GM23338 (cell line): ENCODE measurements around the gene ZFP92. TPM values are rescaled to one million over a fixed set of nuclear protein-coding genes. Genes with fewer than 3 reads are reported as not detected.

Source experiments
- ATAC-seq: fragments of 200-7000 bp; cut with Tn5 transposase; 3 replicates; pipeline ENCODE4 v1.9.1; 2020
- DNase-seq: peaks from one replicate; pipeline ENCODE4 v3.0.0-alpha.2; 2015; ENCODE audit warnings: low spot score
- H2AFZ ChIP-seq: fragments of 200-600 bp; sonication (generic); 2 replicates; pipeline ENCODE4 v1.8.0; 2016; ENCODE audit warnings: antibody characterized with exemption, mild to moderate bottlenecking, moderate library complexity
- H3F3A ChIP-seq: fragments of 200-600 bp; sonication (generic); replicated peaks from 2 replicates; pipeline ENCODE4 v1.8.0; 2017; ENCODE audit warnings: antibody characterized with exemption, mixed run types, low read depth
- H3K27ac ChIP-seq: fragments of 200-600 bp; sonication (generic); 2 replicates; pipeline ENCODE4 v1.6.1; 2016; ENCODE audit warnings: low read depth
- H3K27me3 ChIP-seq: fragments of 200-600 bp; sonication (generic); 2 replicates; pipeline ENCODE4 v1.8.0; 2016; ENCODE audit warnings: mild to moderate bottlenecking, mixed run types, moderate library complexity; ENCODE audit not compliant: insufficient read depth
- H3K36me3 ChIP-seq: fragments of 200-600 bp; sonication (generic); 2 replicates; pipeline ENCODE4 v1.8.0; 2016; ENCODE audit warnings: mild to moderate bottlenecking; ENCODE audit not compliant: insufficient read depth
- H3K4me1 ChIP-seq: fragments of 200-600 bp; sonication (generic); 2 replicates; pipeline ENCODE4 v1.8.0; 2016; ENCODE audit warnings: mild to moderate bottlenecking, moderate library complexity; ENCODE audit not compliant: insufficient read depth
- H3K4me2 ChIP-seq: fragments of 200-600 bp; sonication (generic); 2 replicates; pipeline ENCODE4 v1.7.1; 2017; ENCODE audit warnings: mixed run types
- H3K4me3 ChIP-seq: fragments of 200-600 bp; sonication (generic); 2 replicates; pipeline ENCODE4 v1.6.1; 2016; ENCODE audit warnings: mixed run types
- H3K79me2 ChIP-seq: fragments of 200-600 bp; sonication (generic); replicated peaks from 2 replicates; pipeline ENCODE4 v1.8.0; 2017; ENCODE audit warnings: mild to moderate bottlenecking; ENCODE audit not compliant: insufficient read depth
- H3K9me2 ChIP-seq: fragments of 200-600 bp; sonication (generic); 2 replicates; pipeline ENCODE4 v1.8.0; 2017; ENCODE audit not compliant: insufficient read depth
- H4K20me1 ChIP-seq: fragments of 200-600 bp; sonication (generic); replicated peaks from 2 replicates; pipeline ENCODE4 v1.8.0; 2017; ENCODE audit warnings: mild to moderate bottlenecking; ENCODE audit not compliant: insufficient read depth
- H3K27ac Mint-ChIP-seq: 2 replicates; pipeline ENCODE4 v1.8.0; 2020; ENCODE audit warnings: inconsistent platforms, mild to moderate bottlenecking, moderate library complexity, mixed read lengths
- H3K27me3 Mint-ChIP-seq: 3 replicates; pipeline ENCODE4 v1.8.0; 2022; ENCODE audit warnings: low read depth, mild to moderate bottlenecking, moderate library complexity, mixed read lengths, inconsistent platforms; ENCODE audit not compliant: insufficient read depth, poor library complexity
- H3K36me3 Mint-ChIP-seq: 3 replicates; pipeline ENCODE4 v1.8.0; 2021; ENCODE audit warnings: low read depth, mild to moderate bottlenecking, inconsistent platforms, moderate library complexity, mixed read lengths
- H3K4me1 Mint-ChIP-seq: 3 replicates; pipeline ENCODE4 v1.8.0; 2020; ENCODE audit warnings: mild to moderate bottlenecking, inconsistent platforms, mixed read lengths
- H3K4me3 Mint-ChIP-seq: 3 replicates; pipeline ENCODE4 v1.8.0; 2021; ENCODE audit warnings: moderate library complexity, mild to moderate bottlenecking, inconsistent platforms, mixed read lengths
- H3K9me3 Mint-ChIP-seq: 3 replicates; pipeline ENCODE4 v1.8.0; 2020; ENCODE audit warnings: moderate library complexity, mild to moderate bottlenecking, inconsistent platforms, mixed read lengths
- CTCF ChIP-seq, 2 experiments: fragments of 200-600 bp in 1 of 2; sonication (generic) in 1 of 2; conservative IDR thresholded peaks; 2 replicates each; pipeline versions ENCODE4 v1.5.1 to v1.6.1; 2016 to 2017; ENCODE audit warnings: antibody characterized with exemption in 2 of 2, low read depth in 2 of 2, mild to moderate bottlenecking in 2 of 2, moderate library complexity in 1 of 2
- ETS1 ChIP-seq: IDR thresholded peaks from 2 replicates; pipeline ENCODE4 v1.6.1; 2016; ENCODE audit warnings: antibody characterized with exemption
- JUNB ChIP-seq: IDR thresholded peaks from one replicate; pipeline ENCODE4 v1.6.1; 2016; ENCODE audit warnings: antibody characterized with exemption; ENCODE audit not compliant: unreplicated experiment
- NANOG ChIP-seq: IDR thresholded peaks from 2 replicates; pipeline ENCODE4 v1.6.1; 2016; ENCODE audit warnings: antibody characterized with exemption, borderline replicate concordance
- POLR2AphosphoS5 ChIP-seq: IDR thresholded peaks from 2 replicates; pipeline ENCODE4 v1.6.1; 2016; ENCODE audit warnings: antibody characterized with exemption, low read depth
- REST ChIP-seq: IDR thresholded peaks from one replicate; pipeline ENCODE4 v1.6.1; 2018; ENCODE audit warnings: antibody characterized with exemption; ENCODE audit not compliant: unreplicated experiment
- STAT1 ChIP-seq: IDR thresholded peaks from one replicate; pipeline ENCODE4 v1.6.1; 2016; ENCODE audit warnings: antibody characterized with exemption; ENCODE audit not compliant: unreplicated experiment
- ZNF331 ChIP-seq: fragments of 250-450 bp; sonication (Bioruptor Pico); IDR thresholded peaks from 2 replicates; pipeline ENCODE4 v1.5.0; 2020; ENCODE audit warnings: low read depth, mild to moderate bottlenecking, moderate library complexity
- ZNF462 ChIP-seq: fragments of 250-450 bp; sonication (Bioruptor Pico); IDR thresholded peaks from 2 replicates; pipeline ENCODE4 v1.5.0; 2020; ENCODE audit warnings: mild to moderate bottlenecking, moderate library complexity
- polyA plus RNA-seq: library from polyadenylated mRNA; unstranded; fragments of >200 nt; fragmentation: Nextera tagmentation; extraction: Ambion mirVana; gene quantifications from 2 replicates; pipeline ENCODE4 v1.2.1, GENCODE V29; 2016
- total RNA-seq: library from RNA; depleted of rRNA; stranded (reverse); fragments of >200 nt; shearing (Covaris generic); gene quantifications from 2 replicates; pipeline ENCODE4 v1.2.3, GENCODE V29; 2014

Gene ZFP92
- total and polyA plus RNA-seq, 2 experiments from 2014 or later, result 0.05 to 0.52 TPM

GRCh38 chrX:153439977-153440376 is 28.7 kb downstream of the ZFP92 start:
- H3K36me3 ChIP-seq, result no peaks in the 10 kb centered on the region
- Mint-ChIP-seq H3K27me3 (peaks cover 3% of the 10 kb centered on the region), H3K4me3 (no peak overlapping the region), H3K9me3 (no peaks in the 10 kb centered on the region), H3K36me3 (no peaks in the 10 kb centered on the region), H3K27ac (no peak overlapping the region), H3K4me1 (no peaks in the 10 kb centered on the region)
- no peak overlapping the region for H3K4me3 ChIP-seq
- H3K4me2 ChIP-seq, result no peak overlapping the region
- no peaks in the 10 kb centered on the region for H3K79me2 ChIP-seq
- no peak for ATAC-seq
- no peak for DNase-seq
- no peak overlapping the region for H3K27ac ChIP-seq
- H3F3A ChIP-seq, result no peaks in the 10 kb centered on the region
- no peaks in the 10 kb centered on the region for H3K4me1 ChIP-seq
- no peak for TF ChIP-seq NANOG
- no peaks in the 10 kb centered on the region for H4K20me1 ChIP-seq
- H3K27me3 ChIP-seq, result no peaks in the 10 kb centered on the region
- H2AFZ ChIP-seq, result no peak overlapping the region
- H3K9me2 ChIP-seq, result no peaks in the 10 kb centered on the region

- Mint-ChIP-seq H3K4me3 (no peak overlapping the region), H3K27me3 (peaks cover 3% of the 10 kb centered on the region), H3K36me3 (no peaks in the 10 kb centered on the region), H3K27ac (no peak overlapping the region), H3K4me1 (no peaks in the 10 kb centered on the region), H3K9me3 (no peaks in the 10 kb centered on the region)
- no peaks in the 10 kb centered on the region for H3K27me3 ChIP-seq
- H3K79me2 ChIP-seq, result no peaks in the 10 kb centered on the region
- no peaks in the 10 kb centered on the region for H3K9me2 ChIP-seq
- DNase-seq (no peak), ATAC-seq (no peak)
- H3F3A ChIP-seq, result no peaks in the 10 kb centered on the region
- no peak overlapping the region for H3K4me3 ChIP-seq
- H3K27ac ChIP-seq, result no peak overlapping the region
- H3K4me2 ChIP-seq, result no peak overlapping the region
- H3K4me1 ChIP-seq, result no peaks in the 10 kb centered on the region
- H2AFZ ChIP-seq, result no peak overlapping the region
- H4K20me1 ChIP-seq, result no peaks in the 10 kb centered on the region
- no peaks in the 10 kb centered on the region for H3K36me3 ChIP-seq
- TF ChIP-seq ZNF462 (CRISPR knock-in tag) (no peak), JUNB (no peak), CTCF (conservative IDR thresholded peaks at IDR 0.05; ENCODE audit: low read depth in 2 of 2) (no peak), POLR2AphosphoS5 (no peak), ETS1 (no peak), REST (no peak), STAT1 (no peak), ZNF331 (CRISPR knock-in tag) (no peak), NANOG (no peak)
These were observed 29.4 kb downstream of the ZFP92 start for GRCh38 chrX:153440556-153441135.
